Endothelial cell of umbilical vein (primary cell): ENCODE results near the gene ZNF496. TPM values are rescaled to one million over a fixed set of nuclear protein-coding genes. Genes with fewer than 3 reads are reported as not detected.
"Not testable (repeated sequence)": the region's sequence is repeated elsewhere in the genome, so short reads cannot be mapped to it uniquely, and the experiment has no call there.

ENCODE experiments used
- BruUV-seq: library from RNA; stranded (reverse); fragments of 400-500 nt; replicated peaks from 2 replicates; lab custom pipeline; 2021; lab: Mats Ljungman, UMichigan
- CTCF ChIA-PET: fragments of 300-600, 350-600 bp; sonication (Branson Sonifier 250); formaldehyde crosslinking; loops from one replicate; lab custom pipeline; 2021; ENCODE audit warnings: antibody characterized with exemption, inconsistent platforms; lab: Charles Lee
- POLR2A ChIA-PET: fragments of 300-600, 350-600 bp; sonication (Branson Sonifier 250); formaldehyde crosslinking; loops from one replicate; lab custom pipeline; 2021; ENCODE audit warnings: antibody characterized with exemption, inconsistent platforms; lab: Charles Lee
- DNase-seq: peaks from one replicate; pipeline ENCODE4 v3.0.0-alpha.2; 2011; ENCODE audit warnings: low read depth, low spot score
- FAIRE-seq: peaks from 2 replicates; lab custom pipeline; 2011; peaks lifted over from hg19 to GRCh38; lab: Jason Lieb, UNC
- H2AFZ ChIP-seq: 2 replicates; pipeline ENCODE4 v1.6.0; 2012; ENCODE audit warnings: low read depth, low read length, control low read depth, inconsistent platforms
- H3K27ac ChIP-seq: 2 replicates; pipeline ENCODE4 v1.5.1; 2011; ENCODE audit warnings: low read depth, mild to moderate bottlenecking, control low read depth, low read length, moderate library complexity; ENCODE audit not compliant: insufficient read depth
- H3K27me3 ChIP-seq, 2 experiments: 2 replicates each; pipeline versions ENCODE4 v1.6.0 to v1.6.1; 2011; ENCODE audit warnings: low read length in 2 of 2, mixed read lengths in 1 of 2; ENCODE audit not compliant: control insufficient read depth in 2 of 2, insufficient read depth in 2 of 2
- H3K36me3 ChIP-seq, 2 experiments: 2 replicates in 1 of 2; 3 replicates in 1 of 2; pipeline ENCODE4 v1.5.1; 2011; ENCODE audit warnings: low read length in 2 of 2, mild to moderate bottlenecking in 1 of 2, moderate library complexity in 1 of 2; ENCODE audit not compliant: control insufficient read depth in 2 of 2, insufficient read depth in 2 of 2; ENCODE audit errors: extremely low read depth in 1 of 2
- H3K4me1 ChIP-seq: 3 replicates; pipeline ENCODE4 v1.5.1; 2011; ENCODE audit warnings: mild to moderate bottlenecking, low read length; ENCODE audit not compliant: control insufficient read depth, insufficient read depth; ENCODE audit errors: extremely low read depth
- H3K4me2 ChIP-seq: 2 replicates; pipeline ENCODE4 v1.6.1; 2011; ENCODE audit warnings: low read length, control low read depth, mixed read lengths; ENCODE audit not compliant: insufficient read depth
- H3K4me3 ChIP-seq, 3 experiments: fragments of 200-600 bp in 1 of 3; sonication (generic), shearing (Covaris generic) in 1 of 3; replicated peaks in 1 of 3; 2 replicates each; pipeline ENCODE4 v1.5.1; 2011 to 2016; ENCODE audit warnings: control low read depth in 3 of 3, low read length in 3 of 3, mild to moderate bottlenecking in 2 of 3, inconsistent platforms in 1 of 3, low read depth in 1 of 3, moderate library complexity in 1 of 3; ENCODE audit not compliant: insufficient read depth in 1 of 3
- H3K79me2 ChIP-seq: 2 replicates; pipeline ENCODE4 v1.6.0; 2012; ENCODE audit warnings: low read length, inconsistent platforms; ENCODE audit not compliant: control insufficient read depth, insufficient read depth
- H3K9ac ChIP-seq: replicated peaks from 2 replicates; pipeline ENCODE3; 2011; ENCODE audit warnings: low read length, control low read depth; ENCODE audit not compliant: insufficient read depth; ENCODE audit errors: extremely low read depth
- H3K9me1 ChIP-seq: replicated peaks from 3 replicates; pipeline ENCODE4 v1.6.0; 2011; ENCODE audit warnings: mild to moderate bottlenecking, low read length; ENCODE audit not compliant: control insufficient read depth, insufficient read depth; ENCODE audit errors: extremely low read depth
- H3K9me3 ChIP-seq: replicated peaks from 2 replicates; pipeline ENCODE4 v1.5.1; 2012; ENCODE audit warnings: low read length, inconsistent platforms; ENCODE audit not compliant: control insufficient read depth, insufficient read depth
- H4K20me1 ChIP-seq: replicated peaks from 2 replicates; pipeline ENCODE3; 2011; ENCODE audit warnings: mild to moderate bottlenecking, low read length; ENCODE audit not compliant: control insufficient read depth, insufficient read depth; ENCODE audit errors: extremely low read depth
- CTCF ChIP-seq, 2 donors: IDR thresholded peaks; 1 replicate in 1 of 2; 2 replicates in 1 of 2; pipeline ENCODE4 v1.5.1; 2011; ENCODE audit warnings: low read length in 2 of 2, mild to moderate bottlenecking in 2 of 2, moderate library complexity in 2 of 2, control low read depth in 1 of 2, inconsistent platforms in 1 of 2, low read depth in 1 of 2; ENCODE audit not compliant: insufficient read depth in 1 of 2; ENCODE audit errors: extremely low read depth in 1 of 2
- EZH2 ChIP-seq: IDR thresholded peaks from 2 replicates; pipeline ENCODE4 v1.6.1; 2012; ENCODE audit warnings: borderline replicate concordance, low read depth, mild to moderate bottlenecking, moderate library complexity, low read length, inconsistent platforms; ENCODE audit not compliant: severe bottlenecking
- FOS ChIP-seq: IDR thresholded peaks from 2 replicates; pipeline ENCODE4 v1.6.1; 2011; ENCODE audit warnings: mild to moderate bottlenecking, low read length, moderate library complexity, borderline replicate concordance; ENCODE audit not compliant: insufficient read depth
- GATA2 ChIP-seq: IDR thresholded peaks from 2 replicates; pipeline ENCODE4 v1.7.0; 2011; ENCODE audit warnings: low read depth, mild to moderate bottlenecking, moderate library complexity, mixed read lengths, low read length; ENCODE audit not compliant: insufficient read length, insufficient read depth
- JUN ChIP-seq: IDR thresholded peaks from 2 replicates; pipeline ENCODE4 v1.6.1; 2011; ENCODE audit warnings: borderline replicate concordance, low read depth; ENCODE audit not compliant: insufficient read length, insufficient read depth
- MAX ChIP-seq: IDR thresholded peaks from 2 replicates; pipeline ENCODE4 v1.6.1; 2011; ENCODE audit not compliant: insufficient read depth, insufficient read length
- MYC ChIP-seq: IDR thresholded peaks from one replicate; pipeline ENCODE4 v1.6.1; 2011; ENCODE audit warnings: mild to moderate bottlenecking, low read depth, low read length
- POLR2A ChIP-seq: IDR thresholded peaks from 2 replicates; pipeline ENCODE4 v1.6.1; 2012; ENCODE audit warnings: low read depth, mild to moderate bottlenecking, control low read depth, low read length
- POLR2AphosphoS5 ChIP-seq: IDR thresholded peaks from 2 replicates; pipeline ENCODE4 v1.6.1; 2012; ENCODE audit warnings: low read depth, mild to moderate bottlenecking, control low read depth, low read length, moderate library complexity; ENCODE audit not compliant: insufficient read depth
- dilution Hi-C: fragments of 300-500 bp; cut with MboI; formaldehyde crosslinking; loops from one replicate; pipeline ENCODE4 v1.15.0; 2019; ENCODE audit warnings: low sequenced_read_pairs; ENCODE audit not compliant: extremely low pct_ligation_motif_present
- intact Hi-C: fragments of 100-400 bp; cut with micrococcal nuclease; formaldehyde crosslinking; loops from one replicate; pipeline ENCODE4 v1.10.0; 2022
- polyA plus RNA-seq, 4 experiments: library from polyadenylated mRNA; depleted of rRNA in 3 of 4; stranded (reverse) in 3 of 4; unstranded in 1 of 4; fragments of >200 nt; gene quantifications; 2 replicates each; pipeline versions ENCODE4 v1.2.1 to v1.2.3, GENCODE V29; 2011 to 2012; ENCODE audit warnings: missing spikeins in 1 of 4
- total RNA-seq: library from RNA; stranded (reverse); gene quantifications from 2 replicates; pipeline ENCODE4 v1.2.3, GENCODE V29; 2021

The ZNF496 gene
- total and polyA plus RNA-seq, 2 donors (not counting 3 experiments of a cell fraction or from before 2014, with no cell fraction given): 22.4 to 46.0 TPM

GRCh38 chr1:247365023-247365422 is 33.4 kb upstream of the ZNF496 start:
- TF ChIP-seq POLR2AphosphoS5 (no peak), JUN (no peak), EZH2 (no peak), MAX (no peak), MYC (no peak), FOS (no peak), POLR2A (no peak), CTCF (IDR thresholded peaks at IDR 0.05; ENCODE audit: extremely low read depth in 1 of 2, insufficient read depth in 1 of 2, low read depth in 1 of 2, low read length in 2 of 2) (no peak), GATA2 (no peak)
- Histone ChIP-seq H3K36me3 (no peaks in the 10 kb centered on the region), H3K27me3 (no peaks in the 10 kb centered on the region), H3K9me1 (no peaks in the 10 kb centered on the region), H3K4me3 (no peak overlapping the region), H3K4me1 (no peaks in the 10 kb centered on the region), H3K79me2 (no peaks in the 10 kb centered on the region), H4K20me1 (no peaks in the 10 kb centered on the region), H3K4me2 (no peak overlapping the region), H2AFZ (no peak overlapping the region), H3K9me3 (no peaks in the 10 kb centered on the region), H3K9ac (no peak overlapping the region), H3K27ac (no peak overlapping the region)
- BruUV-seq: no TSS peak
- dilution Hi-C loops: no loop called here
- ChIA-PET CTCF (no interaction called here), POLR2A (no interaction called here)
- no peak for FAIRE-seq
- intact Hi-C loops: no loop called here
- DNase-seq: no peak

GRCh38 chr1:247363000-247363399 is 31.3 kb upstream of the ZNF496 start:
- POLR2A ChIA-PET, H3K9ac ChIP-seq, H3K9me1 ChIP-seq, H3K27me3 ChIP-seq, H3K4me1 ChIP-seq, H2AFZ ChIP-seq, H3K36me3 ChIP-seq, H3K4me3 ChIP-seq, dilution Hi-C loops, H3K4me2 ChIP-seq, H3K79me2 ChIP-seq, H4K20me1 ChIP-seq, H3K27ac ChIP-seq, FAIRE-seq, H3K9me3 ChIP-seq, BruUV-seq, DNase-seq, intact Hi-C loops: not testable (repeated sequence)
- CTCF ChIA-PET: interaction anchor here (2.0 kb wide), 1 partner anchor 10 kb away, joined by 12 read pairs; no protein-coding TSS in a partner anchor
